RWPE2 (cell line): ENCODE data around the gene NDUFV1.
A peak's percentile ranks its signal among the peaks of the same experiment; 100 is the strongest.
"Not testable (repeated sequence)": the region's sequence is repeated elsewhere in the genome, so short reads cannot be mapped to it uniquely, and the experiment has no call there.

Experiments used
- ATAC-seq: fragments of 200-7000 bp; cut with Tn5 transposase; 3 replicates; pipeline ENCODE4 v1.9.1; 2021; ENCODE audit warnings: low read depth
- DNase-seq: peaks from one replicate; pipeline ENCODE4 v3.0.0-alpha.2; 2020; ENCODE audit warnings: low spot score
- H3K27ac ChIP-seq: fragments of 450-650 bp; 2 replicates; pipeline ENCODE4 v1.5.1; 2017; ENCODE audit warnings: mild to moderate bottlenecking; ENCODE audit not compliant: poor library complexity, severe bottlenecking
- H3K27me3 ChIP-seq: fragments of 250-450 bp; sonication (Bioruptor Pico); 2 replicates; pipeline ENCODE4 v1.5.1; 2021; ENCODE audit warnings: mild to moderate bottlenecking, moderate library complexity; ENCODE audit not compliant: insufficient read depth, poor library complexity, severe bottlenecking
- H3K36me3 ChIP-seq: fragments of 250-450 bp; sonication (Bioruptor Pico); 2 replicates; pipeline ENCODE4 v1.5.1; 2020; ENCODE audit warnings: low read depth, mild to moderate bottlenecking, moderate library complexity
- H3K4me1 ChIP-seq: fragments of 250-450 bp; sonication (Bioruptor Pico); 2 replicates; pipeline ENCODE4 v1.5.1; 2021; ENCODE audit warnings: mild to moderate bottlenecking, moderate library complexity; ENCODE audit not compliant: insufficient read depth, poor library complexity, severe bottlenecking
- H3K4me3 ChIP-seq: fragments of 250-450 bp; sonication (Bioruptor Pico); 2 replicates; pipeline ENCODE4 v1.5.1; 2021; ENCODE audit warnings: mild to moderate bottlenecking, moderate library complexity; ENCODE audit not compliant: severe bottlenecking
- H3K9me3 ChIP-seq: fragments of 250-450 bp; sonication (Bioruptor Pico); 2 replicates; pipeline ENCODE4 v1.5.1; 2021; ENCODE audit warnings: mild to moderate bottlenecking, moderate library complexity; ENCODE audit not compliant: severe bottlenecking
- CTCF ChIP-seq: fragments of 450-650 bp; IDR thresholded peaks from one replicate; pipeline ENCODE4 v1.5.1; 2017; ENCODE audit warnings: mild to moderate bottlenecking, moderate library complexity; ENCODE audit not compliant: poor library complexity, severe bottlenecking

NDUFV1 gene

GRCh38 chr11:67659651-67660165 lies 53.0 kb downstream of the NDUFV1 start:
- DNase-seq, H3K27ac ChIP-seq, ATAC-seq: not testable (repeated sequence)

GRCh38 chr11:67660752-67661151 lies 54.0 kb downstream of the NDUFV1 start:
- H3K36me3 ChIP-seq, H3K27ac ChIP-seq, ATAC-seq: not testable (repeated sequence)

More at GRCh38 chr11:67659651-67660165, 53.0 kb downstream of the NDUFV1 start:
- TF ChIP-seq CTCF = peak; percentile 62
- H3K4me1 ChIP-seq, H3K27me3 ChIP-seq, H3K4me3 ChIP-seq, H3K36me3 ChIP-seq: not testable (repeated sequence)
- H3K9me3 ChIP-seq = peaks cover 14% of the 10 kb centered on the region

More at GRCh38 chr11:67660752-67661151, 54.0 kb downstream of the NDUFV1 start:
- DNase-seq, H3K4me1 ChIP-seq, H3K4me3 ChIP-seq, H3K9me3 ChIP-seq, H3K27me3 ChIP-seq: not testable (repeated sequence)
